ENCODE data around the gene EPHA2. TPM values are rescaled to one million over a fixed set of nuclear protein-coding genes. Genes with fewer than 3 reads are reported as not detected.

Gene EPHA2
- polyA plus RNA-seq, 1 experiment, result 19.1 TPM

DNA sequence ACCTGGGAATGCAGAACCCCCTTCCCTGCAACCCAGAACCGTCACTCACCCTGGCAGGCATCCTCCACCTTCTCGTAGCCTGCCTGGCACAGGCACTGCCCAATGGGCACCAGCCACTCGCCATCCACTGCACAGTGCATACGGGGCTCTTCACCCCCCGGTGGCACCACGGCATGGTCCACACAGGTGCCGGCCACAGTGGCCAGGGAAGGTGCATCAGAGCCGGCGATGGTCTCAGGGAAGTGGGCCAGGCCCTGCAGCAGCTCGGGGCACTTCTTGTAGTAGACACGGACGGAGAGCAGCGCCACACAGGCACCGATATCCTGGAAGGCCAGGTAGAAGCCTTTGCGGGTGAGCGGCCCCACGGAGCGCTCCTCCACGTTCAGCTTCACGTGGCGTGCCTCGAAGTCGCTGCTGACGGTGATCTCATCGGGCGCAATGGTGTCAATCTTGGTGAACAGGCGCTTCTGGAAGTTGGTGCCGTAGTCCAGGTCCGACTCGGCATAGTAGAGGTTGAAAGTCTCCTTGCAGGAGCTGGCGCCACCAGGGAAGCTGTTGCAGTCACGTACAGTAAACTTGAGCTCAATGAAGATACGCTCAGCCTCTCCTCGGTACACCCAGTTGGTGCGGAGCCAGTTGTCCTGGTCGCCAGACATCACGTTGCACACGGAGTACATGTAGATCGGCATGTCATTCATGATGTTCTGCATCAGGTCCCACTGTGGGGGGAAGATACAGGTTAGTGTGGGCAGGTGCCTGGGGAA, 7.4 kb downstream of the EPHA2 start:
- no peaks in the 10 kb centered on the region for H3K27me3 ChIP-seq (ENCODE audit: control insufficient read depth, insufficient read depth, low read length)
- no peak for DNase-seq (ENCODE audit: low read depth, low spot score)
- ChIA-PET CTCF (interaction anchor here (1.9 to 2.3 kb wide), 3 partner anchors 66 to 96 kb away, joined by 4 to 10 read pairs (median 8); no protein-coding TSS in a partner anchor), POLR2A (no interaction called here)
- no peak overlapping the region for H3K4me3 ChIP-seq (ENCODE audit: low read depth, low read length)
- TF ChIP-seq, protein P1, sequence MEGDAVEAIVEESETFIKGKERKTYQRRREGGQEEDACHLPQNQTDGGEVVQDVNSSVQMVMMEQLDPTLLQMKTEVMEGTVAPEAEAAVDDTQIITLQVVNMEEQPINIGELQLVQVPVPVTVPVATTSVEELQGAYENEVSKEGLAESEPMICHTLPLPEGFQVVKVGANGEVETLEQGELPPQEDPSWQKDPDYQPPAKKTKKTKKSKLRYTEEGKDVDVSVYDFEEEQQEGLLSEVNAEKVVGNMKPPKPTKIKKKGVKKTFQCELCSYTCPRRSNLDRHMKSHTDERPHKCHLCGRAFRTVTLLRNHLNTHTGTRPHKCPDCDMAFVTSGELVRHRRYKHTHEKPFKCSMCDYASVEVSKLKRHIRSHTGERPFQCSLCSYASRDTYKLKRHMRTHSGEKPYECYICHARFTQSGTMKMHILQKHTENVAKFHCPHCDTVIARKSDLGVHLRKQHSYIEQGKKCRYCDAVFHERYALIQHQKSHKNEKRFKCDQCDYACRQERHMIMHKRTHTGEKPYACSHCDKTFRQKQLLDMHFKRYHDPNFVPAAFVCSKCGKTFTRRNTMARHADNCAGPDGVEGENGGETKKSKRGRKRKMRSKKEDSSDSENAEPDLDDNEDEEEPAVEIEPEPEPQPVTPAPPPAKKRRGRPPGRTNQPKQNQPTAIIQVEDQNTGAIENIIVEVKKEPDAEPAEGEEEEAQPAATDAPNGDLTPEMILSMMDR (IDR thresholded peaks at IDR 0.05; ENCODE audit: low read depth, low read length), result no peak
- no peak overlapping the region for H3K27ac ChIP-seq (ENCODE audit: low read depth, low read length)
- no peaks in the 10 kb centered on the region; the same call in 1 of the 2 replicates for H3K9me3 ChIP-seq (ENCODE audit: control insufficient read depth, insufficient read depth, low read length)

DNA sequence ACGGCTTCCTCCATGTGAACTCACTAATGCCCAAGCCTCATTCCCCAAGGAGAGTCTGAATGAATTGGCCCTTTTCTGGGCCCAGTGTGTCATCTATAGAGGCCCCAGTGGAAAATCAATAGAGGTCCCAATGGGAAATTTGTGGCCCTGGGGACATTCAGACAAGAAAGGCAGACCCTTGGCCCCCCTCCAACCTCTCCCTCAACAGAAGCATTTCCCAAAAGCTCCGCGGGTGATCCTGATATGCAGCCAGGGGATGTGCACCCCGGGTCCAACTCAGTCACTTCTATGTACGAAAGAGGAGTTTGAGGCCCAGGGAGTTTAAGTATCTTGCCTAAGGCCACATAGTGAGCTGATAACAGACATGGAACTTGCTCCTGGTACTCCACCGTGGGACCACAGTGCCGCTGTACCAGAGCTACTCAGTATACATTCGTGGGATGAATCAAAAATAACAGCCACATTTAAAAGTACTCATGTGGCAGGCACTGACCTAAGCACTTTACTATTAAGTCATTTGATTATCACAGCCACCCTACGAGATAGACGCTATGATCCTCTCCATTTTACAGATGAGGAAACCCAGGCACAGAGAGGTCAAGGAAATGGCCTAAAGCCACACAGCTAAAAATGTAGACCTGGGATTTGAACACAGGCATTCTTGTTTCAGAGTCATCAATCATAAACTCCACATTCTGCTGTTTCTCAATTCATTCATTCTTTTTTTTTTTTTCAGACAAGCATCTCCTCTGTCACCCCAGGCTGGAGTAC, 8.5 kb downstream of the EPHA2 start:
- TF ChIP-seq, protein P1 (IDR thresholded peaks at IDR 0.05; ENCODE audit: low read depth, low read length), result no peak
- Histone ChIP-seq H3K27me3 (ENCODE audit: control insufficient read depth, insufficient read depth, low read length) (no peaks in the 10 kb centered on the region), H3K4me3 (ENCODE audit: low read depth, low read length) (no peak overlapping the region), H3K27ac (ENCODE audit: low read depth, low read length) (peak overlapping the region; percentile 97), H3K9me3 (ENCODE audit: control insufficient read depth, insufficient read depth, low read length) (no peaks in the 10 kb centered on the region; the same call in 1 of the 2 replicates)
- POLR2A ChIA-PET, result interaction anchor here (2.2 kb wide), 1 partner anchor 17 kb away, joined by 17 read pairs; no protein-coding TSS in a partner anchor
- DNase-seq (ENCODE audit: low read depth, low spot score), result no peak
- CTCF ChIA-PET, result interaction anchor here (1.9 to 2.3 kb wide), 3 partner anchors 65 to 97 kb away, joined by 4 to 10 read pairs (median 8); no protein-coding TSS in a partner anchor

DNA sequence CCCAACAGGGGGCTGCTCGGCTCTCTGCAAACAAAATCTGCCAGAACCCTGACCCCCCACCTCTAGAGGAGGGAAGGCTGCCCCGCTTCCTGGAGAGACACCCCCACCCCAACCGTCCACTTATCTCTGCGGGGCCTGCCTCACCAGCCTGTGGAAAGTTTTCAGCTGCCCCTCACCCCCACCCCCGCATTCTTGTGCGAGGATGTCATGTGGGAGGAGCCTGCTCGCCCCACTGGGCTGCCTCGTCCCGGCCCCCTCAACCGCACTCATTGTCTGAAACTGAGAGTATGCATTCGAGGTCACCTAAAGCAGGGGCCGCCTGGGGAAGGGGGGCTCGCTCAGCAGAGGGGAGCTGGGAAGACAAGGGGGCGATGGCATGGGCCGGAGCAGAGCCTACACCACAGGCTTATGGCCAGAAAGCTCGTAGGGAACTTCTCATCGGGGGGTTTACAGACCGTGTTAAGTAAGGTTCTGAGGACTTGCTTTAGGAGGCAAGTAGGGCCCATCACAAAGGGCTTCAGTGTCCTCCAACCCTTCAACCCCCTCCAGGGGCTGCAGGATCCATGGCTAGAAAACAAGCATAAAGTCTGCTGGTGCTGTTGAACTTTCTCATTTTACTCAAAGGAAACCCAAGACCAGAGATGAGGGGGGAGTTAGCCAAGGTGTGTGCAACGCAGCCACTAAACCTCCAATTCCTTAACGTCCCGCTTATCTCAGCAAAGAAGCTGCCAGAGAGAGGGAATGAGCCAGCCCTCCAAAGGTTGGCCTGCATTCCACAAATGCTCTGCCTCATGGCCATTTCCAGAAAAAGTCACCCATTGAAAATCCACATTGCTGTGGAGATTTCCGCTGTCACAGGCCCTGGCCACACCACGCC, 9.4 kb downstream of the EPHA2 start:
- POLR2A ChIA-PET, result interaction anchor here (0.6 to 2.2 kb wide), 7 partner anchors 9 to 432 kb away, joined by 3 to 22 read pairs (median 4); partner anchors contain the start of gene EPHA2
- TF ChIP-seq, protein P1 (IDR thresholded peaks at IDR 0.05; ENCODE audit: low read depth, low read length), result no peak
- Histone ChIP-seq H3K9me3 (ENCODE audit: control insufficient read depth, insufficient read depth, low read length) (no peaks in the 10 kb centered on the region; the same call in 1 of the 2 replicates), H3K4me3 (ENCODE audit: low read depth, low read length) (peak overlapping the region; percentile 55), H3K27me3 (ENCODE audit: control insufficient read depth, insufficient read depth, low read length) (no peaks in the 10 kb centered on the region), H3K27ac (ENCODE audit: low read depth, low read length) (peak overlapping the region; percentile 97)
- DNase-seq (ENCODE audit: low read depth, low spot score), result peak; percentile 80
- CTCF ChIA-PET, result interaction anchor here (1.9 to 2.3 kb wide), 3 partner anchors 64 to 98 kb away, joined by 4 to 10 read pairs (median 8); no protein-coding TSS in a partner anchor

DNA sequence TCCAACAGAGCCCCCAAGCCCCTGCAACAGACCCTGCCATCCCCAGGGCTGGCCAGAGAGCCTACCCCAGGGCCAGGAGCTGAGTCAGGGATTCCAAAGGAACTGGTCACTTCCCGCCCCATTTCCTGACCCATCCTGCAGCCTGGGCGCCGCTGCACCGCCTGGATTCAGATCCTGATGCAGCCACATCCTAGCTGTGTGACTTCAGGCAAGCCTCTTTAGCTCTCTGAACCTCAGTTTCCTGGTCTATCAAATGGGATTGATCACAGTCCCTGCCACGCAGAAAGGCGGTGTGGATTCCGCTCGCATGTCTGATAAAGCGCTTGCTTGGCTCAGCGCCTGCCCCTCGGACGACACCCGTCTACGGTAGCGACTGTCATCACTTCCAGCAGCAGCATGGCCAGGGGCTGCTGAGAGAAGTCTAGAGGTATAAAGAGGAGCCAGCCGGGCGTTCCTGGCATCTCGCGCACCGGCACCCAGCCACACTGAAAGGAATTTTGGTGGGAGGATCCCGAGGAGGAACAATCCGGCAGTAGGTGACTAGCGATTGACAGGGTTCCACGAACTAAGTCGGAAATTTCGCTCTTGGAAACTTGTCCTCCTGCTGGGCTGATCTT, 10.1 kb downstream of the EPHA2 start:
- peak overlapping the region; percentile 55 for H3K4me3 ChIP-seq (ENCODE audit: low read depth, low read length)
- H3K9me3 ChIP-seq (ENCODE audit: control insufficient read depth, insufficient read depth, low read length), result no peaks in the 10 kb centered on the region; the same call in 1 of the 2 replicates
- DNase-seq (ENCODE audit: low read depth, low spot score), result peak; percentile 66
- H3K27me3 ChIP-seq (ENCODE audit: control insufficient read depth, insufficient read depth, low read length), result no peaks in the 10 kb centered on the region
- ChIA-PET POLR2A (interaction anchor here (0.6 to 2.2 kb wide), 12 partner anchors 10 to 431 kb away, joined by 3 to 22 read pairs (median 4); partner anchors contain the start of gene EPHA2), CTCF (interaction anchor here (0.9 to 2.3 kb wide), 4 partner anchors 9 to 64 kb away, joined by 5 to 10 read pairs (median 6); no protein-coding TSS in a partner anchor)
- H3K27ac ChIP-seq (ENCODE audit: low read depth, low read length), result peak overlapping the region; percentile 97
- TF ChIP-seq, protein P1 (IDR thresholded peaks at IDR 0.05; ENCODE audit: low read depth, low read length), result no peak
